K562 (cell line): ENCODE data around the gene LIMCH1.

Experiments
- EZH2 ChIP-seq: IDR thresholded peaks from 2 replicates; pipeline ENCODE4 v1.6.1; 2012; ENCODE audit warnings: low read depth, mild to moderate bottlenecking, inconsistent platforms, low read length, borderline replicate concordance
- POLR2A ChIP-seq: fragments of 450-650 bp; conservative IDR thresholded peaks from 2 replicates; pipeline ENCODE4 v1.6.1; 2016
- SMC3 ChIP-seq: conservative IDR thresholded peaks from 2 replicates; pipeline ENCODE4 v1.6.1; 2011; ENCODE audit warnings: low read depth, low read length, improper control_type of control experiment; ENCODE audit not compliant: insufficient read depth
- ZBTB7A ChIP-seq: IDR thresholded peaks from 2 replicates; pipeline ENCODE4 v1.6.1; 2011; ENCODE audit warnings: low read depth, mild to moderate bottlenecking, low read length, moderate library complexity, borderline replicate concordance; ENCODE audit not compliant: control insufficient read depth
- ZNF212 ChIP-seq: fragments of 450-650 bp; formaldehyde crosslinking; IDR thresholded peaks from 2 replicates; pipeline ENCODE4 v1.4.0; 2020; ENCODE audit warnings: mild to moderate bottlenecking
- ZNF280B ChIP-seq: fragments of 250-450 bp; sonication (Bioruptor Pico); IDR thresholded peaks from 2 replicates; pipeline ENCODE4 v1.5.1; 2021; ENCODE audit warnings: mild to moderate bottlenecking

GRCh38 chr4:41569961-41570360 is 32.0 kb downstream of the LIMCH1 start:
- TF ChIP-seq ZNF280B (CRISPR knock-in tag) (no peak), ZBTB7A (no peak), EZH2 (no peak), ZNF212 (CRISPR knock-in tag) (no peak), SMC3 (no peak), POLR2A (no peak)
